Activated naive CD8-positive, alpha-beta T cell treated with anti-CD3 and anti-CD28 coated beads, Interleukin-2, amount 50 U/mL, for 16 hours (primary cell): ENCODE measurements around the gene ZIM2.

ENCODE experiments used
- DNase-seq: peaks from one replicate; pipeline ENCODE4 v3.0.0-alpha.2; 2020; ENCODE audit warnings: low read depth, low spot score

Gene ZIM2

DNA sequence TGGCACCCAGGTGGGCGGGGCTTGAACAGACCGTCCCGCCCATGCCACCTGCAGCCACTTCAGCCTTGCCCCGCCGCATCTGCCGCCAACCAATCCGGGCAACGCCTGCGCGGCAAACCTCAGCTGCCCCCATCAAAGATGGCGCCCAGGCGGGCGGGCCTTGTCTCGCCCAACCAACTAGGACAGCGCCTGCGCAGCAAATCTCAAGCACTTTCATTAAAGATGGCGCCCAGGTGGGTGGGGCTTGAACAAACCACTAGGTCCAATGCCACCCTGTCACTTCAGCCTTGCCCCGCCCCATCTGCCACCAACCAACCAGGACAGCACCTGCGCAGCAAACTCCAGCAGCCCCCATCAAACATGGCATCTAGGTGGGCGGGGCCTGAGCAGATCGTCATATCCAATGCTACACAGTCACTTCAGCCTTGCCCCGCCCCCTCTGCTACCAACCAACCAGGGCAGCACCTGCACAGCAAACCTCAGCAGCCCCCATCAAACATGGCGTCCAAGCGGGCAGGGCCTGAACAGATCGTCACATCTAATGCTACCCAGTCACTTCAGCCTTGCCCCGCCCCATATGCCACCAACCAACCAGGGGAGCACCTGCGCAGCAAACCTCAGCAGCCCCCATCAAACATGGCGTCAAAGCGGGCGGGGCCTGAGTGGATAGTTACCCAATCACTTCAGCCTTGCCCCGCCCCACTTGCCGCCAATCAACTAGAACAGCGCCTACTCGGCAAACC lies 1.4 kb downstream of the ZIM2 start:
- DNase-seq = no peak

- DNase-seq = no peak
These were observed 2.3 kb downstream of the ZIM2 start for GRCh38 chr19:56838024-56838908.

GRCh38 chr19:56837492-56838023 lies 3.0 kb downstream of the ZIM2 start:
- no peak for DNase-seq

DNA sequence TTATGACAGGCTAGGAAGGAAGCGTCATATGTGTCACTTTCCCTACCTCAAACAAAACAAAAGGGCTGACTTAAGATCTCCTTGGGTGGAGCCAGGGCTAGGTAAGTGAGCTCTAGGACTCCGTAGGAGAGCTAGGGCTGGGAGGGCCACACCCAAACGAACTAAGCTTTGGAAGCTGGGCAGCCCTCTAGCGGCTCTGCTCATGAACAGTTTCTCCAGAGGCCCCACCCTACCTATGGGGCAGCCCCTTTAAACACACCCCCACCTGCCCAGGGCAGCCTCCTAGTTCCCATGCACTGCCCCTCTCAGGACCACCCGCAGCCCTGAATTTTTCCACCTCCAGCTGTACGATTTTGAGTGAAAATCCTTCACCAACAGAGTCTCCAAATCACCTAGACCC lies 3.5 kb downstream of the ZIM2 start:
- no peak for DNase-seq

DNA sequence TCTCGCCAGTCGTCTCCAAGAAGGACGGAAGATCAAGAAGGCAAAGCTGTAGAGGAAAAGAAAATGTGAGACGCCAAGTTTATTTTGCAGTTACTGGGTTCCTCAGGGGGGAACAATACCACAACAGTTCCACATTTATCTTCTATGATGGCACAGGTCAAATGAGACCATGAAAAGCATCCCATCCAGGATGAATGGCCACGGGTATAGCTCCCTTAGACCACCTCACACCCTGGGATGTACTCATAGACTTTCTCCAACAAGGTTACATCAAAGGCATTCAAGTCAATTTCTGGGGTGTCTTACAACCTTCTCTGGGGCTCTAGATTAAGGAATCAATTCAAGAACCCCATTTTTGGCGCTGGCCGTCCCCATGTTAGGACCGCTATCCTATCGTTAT lies 4.5 kb downstream of the ZIM2 start:
- no peak for DNase-seq

DNA sequence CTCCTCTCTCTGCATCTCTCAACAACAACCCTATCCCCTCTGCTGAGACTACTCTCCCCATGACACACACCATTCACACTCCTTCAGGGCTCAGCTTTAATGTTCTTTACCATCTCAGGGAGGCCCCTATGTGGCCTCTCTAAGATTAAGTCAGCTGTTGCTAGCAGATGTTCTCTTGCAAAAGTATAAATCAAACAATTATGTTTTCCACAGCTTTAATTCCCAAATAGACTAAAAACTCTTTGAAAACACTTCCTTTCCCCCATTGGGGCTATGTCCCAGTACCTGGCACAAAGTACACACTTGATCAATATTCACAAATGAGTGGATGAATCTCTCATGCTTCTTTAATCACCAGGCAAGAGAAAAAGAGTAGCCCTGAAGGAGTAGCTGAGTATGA lies 5.1 kb downstream of the ZIM2 start:
- no peak for DNase-seq

GRCh38 chr19:56834564-56835375 lies 5.8 kb downstream of the ZIM2 start:
- DNase-seq = no peak

GRCh38 chr19:56832352-56832928 lies 8.1 kb downstream of the ZIM2 start:
- DNase-seq = no peak

DNA sequence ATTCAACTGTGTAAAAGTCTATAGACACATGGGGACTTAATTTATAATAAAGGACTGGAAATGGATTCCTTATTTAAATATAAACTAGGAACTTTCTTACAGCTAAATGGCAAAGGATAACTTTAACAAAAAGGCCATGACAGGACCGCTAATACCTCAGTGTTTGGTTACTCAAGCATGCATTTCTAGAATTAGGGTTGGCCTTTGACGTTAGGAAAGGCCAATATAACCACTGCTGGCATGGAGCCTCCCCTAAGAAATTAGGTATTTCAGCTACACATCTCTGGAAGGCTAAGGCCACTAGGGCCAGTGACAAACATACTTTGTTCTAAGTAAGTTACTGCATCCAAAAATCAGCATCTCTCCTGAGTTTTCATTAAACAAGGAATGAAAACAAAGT lies 9.3 kb downstream of the ZIM2 start:
- DNase-seq = no peak

DNA sequence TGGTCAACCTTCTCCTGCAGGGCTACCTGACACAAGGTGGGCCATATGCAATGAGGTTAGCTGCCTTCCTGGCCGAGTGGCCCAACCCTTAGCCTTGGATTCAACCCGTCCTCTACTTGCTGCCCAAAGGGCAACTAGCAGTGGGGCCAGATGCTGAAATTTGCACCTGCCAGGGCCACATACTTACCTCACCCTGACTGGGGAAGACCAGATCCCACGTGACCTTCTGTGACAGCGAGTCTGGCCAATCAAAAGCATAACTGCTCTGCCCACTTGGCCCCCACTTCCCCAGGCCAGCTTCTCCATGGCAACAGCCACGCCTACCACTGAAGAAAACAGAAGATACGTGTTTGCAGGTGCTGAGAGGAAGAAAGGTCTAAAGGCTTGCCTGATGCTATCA lies 10.9 kb downstream of the ZIM2 start:
- DNase-seq = no peak

DNA sequence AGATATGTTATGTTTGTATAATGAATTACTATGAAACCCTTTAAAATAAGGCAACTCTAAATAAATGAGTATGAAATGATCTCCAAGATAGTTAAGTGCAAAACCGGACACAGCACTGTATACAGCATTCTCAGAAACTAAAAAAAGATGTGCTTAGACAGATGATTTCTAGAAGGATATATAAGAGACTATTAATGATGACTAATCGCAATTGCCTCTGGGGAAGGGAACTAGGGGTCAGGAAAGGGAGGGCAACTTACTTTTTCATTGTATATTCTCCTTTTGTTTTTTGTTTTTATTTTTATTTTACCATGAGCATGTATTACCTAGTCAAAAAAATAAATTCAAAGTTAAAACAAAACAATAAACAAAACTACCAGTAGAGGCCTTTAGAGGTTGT lies 12.8 kb downstream of the ZIM2 start:
- no peak for DNase-seq

DNA sequence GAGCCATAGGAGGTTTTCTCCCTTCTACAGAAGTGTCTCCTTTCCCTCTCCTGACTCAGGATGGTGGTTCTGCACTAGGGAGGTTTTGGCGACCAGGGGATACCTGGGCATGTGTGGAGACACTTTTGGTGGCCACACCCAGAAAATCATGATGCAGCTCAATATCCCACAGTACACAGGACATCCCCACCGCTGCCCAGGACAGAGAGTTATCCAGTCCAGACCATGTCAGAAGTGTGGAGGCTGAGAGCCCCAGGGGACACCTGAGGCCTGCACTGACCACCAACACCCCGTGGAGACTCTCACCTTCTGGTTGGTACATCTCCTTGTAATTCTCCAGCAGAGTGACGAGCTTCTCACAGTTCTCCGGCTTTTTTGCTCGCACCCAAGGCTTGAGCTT lies 16.6 kb downstream of the ZIM2 start:
- DNase-seq = no peak

DNA sequence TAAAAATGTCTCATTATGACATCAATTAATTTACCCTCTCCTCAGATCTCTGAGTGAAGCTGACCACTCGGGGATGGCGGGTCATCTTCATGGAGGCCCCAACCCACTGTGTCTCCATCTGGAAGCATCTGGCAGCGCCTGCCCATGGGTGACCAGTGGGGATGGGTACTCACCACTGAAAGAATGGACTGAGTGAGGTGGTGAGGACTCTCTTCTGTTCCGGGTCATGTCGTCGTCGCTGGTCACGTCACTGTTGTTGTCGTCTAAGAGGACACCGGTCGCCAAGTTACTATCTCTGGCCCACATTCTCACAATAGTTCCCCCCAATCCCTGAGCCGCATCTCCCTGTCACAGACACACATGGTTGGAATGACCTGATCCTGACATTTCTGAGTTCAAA lies 17.1 kb downstream of the ZIM2 start:
- DNase-seq = no peak

DNA sequence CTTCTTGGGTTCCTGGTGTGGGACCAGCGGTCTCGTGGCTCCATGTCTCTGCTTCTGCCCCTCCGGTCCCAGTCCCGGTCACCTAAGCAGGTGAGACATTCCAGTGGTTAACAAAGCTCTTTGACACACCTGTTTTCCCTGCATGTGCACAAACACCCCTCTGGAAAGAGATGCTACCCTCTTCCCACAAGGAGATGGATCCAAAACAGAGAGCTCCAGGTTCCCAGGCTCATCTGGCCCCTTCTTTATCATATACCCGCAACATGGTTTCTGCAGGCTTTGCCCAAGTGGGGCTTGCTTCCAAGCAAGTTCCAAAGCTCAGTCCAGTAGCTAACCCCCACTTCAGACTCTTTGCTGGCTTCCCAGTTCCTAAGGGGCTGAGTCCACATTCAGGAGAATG lies 17.8 kb downstream of the ZIM2 start:
- no peak for DNase-seq

DNA sequence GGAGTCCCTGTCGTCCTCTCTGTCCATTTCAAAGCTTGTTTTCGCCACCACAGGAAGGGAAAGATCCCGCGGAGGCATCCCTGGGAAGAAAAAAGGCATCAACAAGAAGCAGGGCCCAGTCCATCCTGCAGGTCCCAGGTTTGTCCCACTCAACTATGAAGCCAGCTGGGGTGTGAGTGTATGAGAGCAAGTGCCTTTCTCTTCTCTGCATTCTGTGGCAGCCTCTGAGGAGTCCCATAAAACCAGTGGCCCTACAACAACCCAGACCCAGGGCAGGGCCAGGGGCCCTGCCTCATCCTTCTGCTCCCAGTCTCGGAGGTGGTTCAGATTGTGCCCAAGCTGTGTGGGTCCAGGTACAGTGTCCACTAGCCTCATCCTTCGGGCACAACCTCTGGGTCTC lies 18.9 kb downstream of the ZIM2 start:
- DNase-seq = no peak

DNA sequence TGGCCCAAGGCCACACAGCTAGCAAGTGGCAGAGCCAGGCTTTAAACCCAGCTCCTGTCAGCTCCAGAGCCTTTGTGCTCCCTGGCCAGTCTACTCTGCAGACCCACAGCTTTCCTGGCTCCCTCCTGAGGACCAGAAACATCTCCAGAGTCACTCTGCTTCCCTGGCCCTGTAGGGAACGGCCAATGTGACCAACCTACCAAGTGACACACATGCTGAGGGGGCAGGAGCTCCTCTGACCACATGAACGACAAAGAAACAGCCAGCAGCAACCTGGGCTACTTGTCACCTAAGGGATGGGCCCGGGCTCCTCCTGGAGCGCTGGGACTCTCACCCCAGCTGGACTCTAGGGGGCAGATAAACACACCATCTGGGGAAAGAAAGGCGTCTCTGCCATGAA lies 19.3 kb downstream of the ZIM2 start:
- no peak for DNase-seq

DNA sequence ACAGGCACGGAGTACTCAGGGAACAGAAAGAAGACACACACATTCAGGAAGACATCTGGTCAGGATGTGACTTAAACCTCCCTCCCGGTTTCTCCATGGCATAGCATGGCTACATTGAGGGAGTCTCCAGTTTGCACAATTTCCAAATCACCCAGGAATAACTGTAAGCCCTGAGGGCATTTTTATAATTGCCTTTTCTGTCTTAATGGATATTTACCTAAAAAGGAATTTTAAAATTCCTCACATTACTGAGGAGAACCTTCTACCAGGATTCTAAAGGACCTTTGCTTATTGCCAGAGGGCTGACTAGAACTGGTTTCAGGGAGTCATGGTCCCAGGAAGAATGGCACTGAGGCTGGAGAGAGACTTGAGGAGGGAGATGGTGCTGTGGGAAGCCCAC lies 21.4 kb downstream of the ZIM2 start:
- no peak for DNase-seq

GRCh38 chr19:56814656-56815055 lies 25.9 kb downstream of the ZIM2 start:
- DNase-seq = no peak

DNA sequence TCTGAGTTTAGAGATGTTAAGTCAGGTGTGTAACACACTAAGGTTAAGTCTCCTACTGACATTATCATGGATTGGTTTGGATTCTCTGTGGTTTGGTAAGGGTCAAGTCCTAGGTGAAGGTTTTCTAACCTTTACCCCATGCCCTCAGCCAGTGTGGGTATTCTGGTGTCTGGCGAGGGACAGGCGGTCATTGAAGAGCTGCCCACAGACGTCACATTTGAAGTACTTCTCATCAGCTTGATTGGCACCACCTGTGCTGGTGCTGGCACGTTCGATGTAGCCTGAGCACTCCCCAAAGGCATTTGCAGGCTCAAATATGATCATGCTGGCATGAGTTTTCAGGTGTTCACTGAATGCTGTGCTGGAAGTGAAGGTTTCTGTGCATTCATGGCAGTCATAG lies 27.0 kb downstream of the ZIM2 start:
- DNase-seq = no peak

GRCh38 chr19:56811480-56811879 lies 29.0 kb downstream of the ZIM2 start:
- no peak for DNase-seq

DNA sequence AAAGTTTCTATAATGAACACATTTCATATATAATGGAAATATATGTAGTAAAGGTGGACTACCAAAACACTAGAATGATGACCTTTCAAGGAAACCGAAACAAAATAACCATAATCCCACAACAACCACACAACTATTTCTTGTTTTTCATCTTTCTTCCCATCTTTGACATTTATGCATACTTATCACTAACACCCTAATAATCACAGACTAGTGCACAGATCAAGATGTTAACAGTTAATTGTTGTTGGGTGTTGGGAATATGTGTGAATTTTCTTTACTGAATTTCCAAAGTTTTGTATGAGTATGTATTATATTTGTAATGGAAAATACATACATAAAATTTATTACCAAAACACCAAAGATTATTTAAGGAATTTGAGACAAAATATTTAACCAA lies 30.3 kb downstream of the ZIM2 start:
- DNase-seq = no peak
